SK-N-SH (cell line): ENCODE measurements around the gene HIPK2.

Experiments
- CTCF ChIP-seq: fragments of 200-600 bp; sonication (generic); IDR thresholded peaks from 2 replicates; pipeline ENCODE4 v1.6.1; 2017; ENCODE audit warnings: antibody characterized with exemption, mild to moderate bottlenecking, moderate library complexity
- EP300 ChIP-seq, 2 experiments: IDR thresholded peaks; 2 replicates each; pipeline versions ENCODE4 v1.4.0 to v1.6.1; 2012; ENCODE audit warnings: borderline replicate concordance in 1 of 2, low read depth in 1 of 2, low read length in 1 of 2
- FOSL2 ChIP-seq: IDR thresholded peaks from 2 replicates; pipeline ENCODE4 v1.4.0; 2012; ENCODE audit warnings: low read depth, mild to moderate bottlenecking, moderate library complexity, borderline replicate concordance
- FOXM1 ChIP-seq: IDR thresholded peaks from 2 replicates; pipeline ENCODE4 v1.4.0; 2012; ENCODE audit warnings: low read depth, mild to moderate bottlenecking
- RAD21 ChIP-seq: IDR thresholded peaks from 2 replicates; pipeline ENCODE4 v1.6.1; 2012; ENCODE audit warnings: mild to moderate bottlenecking, low read length
- REST ChIP-seq: IDR thresholded peaks from 2 replicates; pipeline ENCODE4 v1.6.1; 2012; ENCODE audit warnings: mild to moderate bottlenecking, low read depth, low read length, moderate library complexity
- TAF1 ChIP-seq: IDR thresholded peaks from 2 replicates; pipeline ENCODE4 v1.6.1; 2012; ENCODE audit warnings: low read depth, mild to moderate bottlenecking, low read length, moderate library complexity, borderline replicate concordance
- TCF12 ChIP-seq: IDR thresholded peaks from 2 replicates; pipeline ENCODE4 v1.4.0; 2012

GRCh38 chr7:139523199-139523941 lies 254.4 kb downstream of the HIPK2 start, which contains the start of gene CLEC2L:
- TF ChIP-seq FOSL2 (no peak), CTCF (no peak), RAD21 (no peak), TAF1 (no peak), REST (no peak), FOXM1 (no peak), EP300 (IDR thresholded peaks at IDR 0.05; ENCODE audit: borderline replicate concordance in 1 of 2, low read depth in 1 of 2, low read length in 1 of 2) (no peak), TCF12 (no peak)
